Smooth muscle cell of the coronary artery (primary cell): ENCODE results near the gene PARP16. TPM values are rescaled to one million over a fixed set of nuclear protein-coding genes. Genes with fewer than 3 reads are reported as not detected.

Experiments
- total RNA-seq: library from RNA; depleted of rRNA; stranded (reverse); fragments of >200 nt; gene quantifications from 2 replicates; pipeline ENCODE4 v1.2.3, GENCODE V29; 2014; ENCODE audit warnings: low replicate concordance

Gene PARP16
- total RNA-seq = 1.5 and 1.7 TPM in 2 replicates

GRCh38 chr15:65286704-65287519 lies at the start of gene PARP16:
PARP16 (minus strand) TSS chr15:65286883; CDS start chr15:65286426, 457 bp downstream.

GRCh38 chr15:65304381-65305149 lies 17.9 kb upstream of the PARP16 start, which contains the start of gene RNU5B-1:
RNU5B-1 (plus strand) TSS chr15:65304677.

GRCh38 chr15:65210770-65211481 lies 75.8 kb downstream of the PARP16 start, which contains the start of gene CILP:
CILP (minus strand) TSS chr15:65211473; CDS start chr15:65209755, 1,718 bp downstream.

Other genes starting within 250 kb of the PARP16 start
- not detected in 2 replicates for gene SLC51B, start 241.5 kb downstream of the PARP16 start, total RNA-seq
- gene RASL12, start 218.9 kb downstream of the PARP16 start, total RNA-seq = 0.30 and 4.1 TPM in 2 replicates
- gene KBTBD13, start 210.1 kb downstream of the PARP16 start, total RNA-seq = under 0.01 TPM in 1 of 2 replicates, not detected in the other
- gene UBAP1L, start 171.7 kb downstream of the PARP16 start, total RNA-seq = 0.53 and 0.94 TPM in 2 replicates
- gene PDCD7, start 153.1 kb downstream of the PARP16 start, total RNA-seq = 9.5 and 10.5 TPM in 2 replicates
- 26.7 and 33.0 TPM in 2 replicates for gene CLPX, start 101.5 kb downstream of the PARP16 start, total RNA-seq
- gene CILP, start 75.4 kb downstream of the PARP16 start, total RNA-seq = under 0.01 and 6.0 TPM in 2 replicates
- not detected in 2 replicates for gene RNU5A-1, start 9.2 kb upstream of the PARP16 start, total RNA-seq
- not detected in 2 replicates for gene RNU5B-1, start 17.8 kb upstream of the PARP16 start, total RNA-seq
- gene IGDCC3, start 91.1 kb upstream of the PARP16 start, total RNA-seq = not detected in 2 replicates
- gene IGDCC4, start 136.1 kb upstream of the PARP16 start, total RNA-seq = 0.68 and 4.8 TPM in 2 replicates
- 28.3 and 38.3 TPM in 2 replicates for gene DPP8, start 230.8 kb upstream of the PARP16 start, total RNA-seq
- gene HACD3, start 243.6 kb upstream of the PARP16 start, total RNA-seq = 83.1 and 83.8 TPM in 2 replicates